Neural progenitor cell (in vitro differentiated cells): ENCODE results near the gene RSPH1.

Experiments
- EZH2 ChIP-seq: fragments of 200-600 bp; sonication (generic); IDR thresholded peaks from 2 replicates; pipeline ENCODE4 v1.6.1; 2017; ENCODE audit warnings: antibody characterized with exemption, mild to moderate bottlenecking, moderate library complexity
- TF ChIP-seq, protein P1 (sequence below): fragments of 200-600 bp; sonication (generic); IDR thresholded peaks from 2 replicates; pipeline ENCODE4 v1.5.1; 2017; ENCODE audit warnings: antibody characterized with exemption, mild to moderate bottlenecking

DNA sequence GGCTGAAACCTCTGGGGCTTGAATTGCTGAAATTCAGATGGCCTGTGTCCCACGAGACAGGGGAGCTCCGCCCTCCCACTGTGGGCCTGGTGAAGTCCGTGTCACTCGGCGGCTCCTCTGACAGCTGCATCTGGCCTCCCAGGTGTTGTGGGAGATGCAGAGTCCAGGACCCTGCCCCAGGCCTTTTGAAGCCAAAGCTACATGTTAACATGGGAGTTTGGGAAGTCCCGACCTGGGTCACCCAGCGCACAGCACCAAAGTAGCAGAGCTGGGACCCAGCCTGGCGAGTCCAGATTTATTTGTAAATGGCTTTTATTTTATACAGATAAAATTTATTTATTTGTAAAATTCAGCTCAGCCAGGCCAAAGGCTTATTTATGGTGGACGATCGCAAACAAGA lies 46.6 kb upstream of the RSPH1 start:
- TF ChIP-seq, protein P1, sequence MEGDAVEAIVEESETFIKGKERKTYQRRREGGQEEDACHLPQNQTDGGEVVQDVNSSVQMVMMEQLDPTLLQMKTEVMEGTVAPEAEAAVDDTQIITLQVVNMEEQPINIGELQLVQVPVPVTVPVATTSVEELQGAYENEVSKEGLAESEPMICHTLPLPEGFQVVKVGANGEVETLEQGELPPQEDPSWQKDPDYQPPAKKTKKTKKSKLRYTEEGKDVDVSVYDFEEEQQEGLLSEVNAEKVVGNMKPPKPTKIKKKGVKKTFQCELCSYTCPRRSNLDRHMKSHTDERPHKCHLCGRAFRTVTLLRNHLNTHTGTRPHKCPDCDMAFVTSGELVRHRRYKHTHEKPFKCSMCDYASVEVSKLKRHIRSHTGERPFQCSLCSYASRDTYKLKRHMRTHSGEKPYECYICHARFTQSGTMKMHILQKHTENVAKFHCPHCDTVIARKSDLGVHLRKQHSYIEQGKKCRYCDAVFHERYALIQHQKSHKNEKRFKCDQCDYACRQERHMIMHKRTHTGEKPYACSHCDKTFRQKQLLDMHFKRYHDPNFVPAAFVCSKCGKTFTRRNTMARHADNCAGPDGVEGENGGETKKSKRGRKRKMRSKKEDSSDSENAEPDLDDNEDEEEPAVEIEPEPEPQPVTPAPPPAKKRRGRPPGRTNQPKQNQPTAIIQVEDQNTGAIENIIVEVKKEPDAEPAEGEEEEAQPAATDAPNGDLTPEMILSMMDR = no peak
- TF ChIP-seq EZH2 = no peak
